Measurements from ENCODE around the gene NTM.

DNA sequence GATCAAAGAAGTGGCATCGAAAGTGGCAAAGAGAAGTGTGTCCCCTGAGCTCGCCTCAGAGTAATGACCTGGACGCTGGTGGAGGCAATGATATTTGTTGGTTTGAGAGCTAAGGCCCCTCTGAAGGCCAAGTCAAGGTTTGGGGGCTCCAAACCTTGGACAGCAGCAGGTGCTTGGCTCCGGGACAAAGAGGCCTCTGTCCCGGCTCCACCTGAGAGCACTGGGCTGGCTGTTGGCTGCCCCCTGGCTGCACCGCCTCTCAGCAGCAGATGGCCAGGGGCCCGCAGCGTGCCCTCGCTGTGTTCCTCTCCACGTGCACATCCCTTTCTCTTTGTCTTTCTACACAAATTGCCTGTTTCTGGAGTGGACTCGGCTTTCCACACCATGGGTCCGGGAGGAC is 301.3 kb downstream of the NTM start:
- TF ChIP-seq CTCF (IDR thresholded peaks at IDR 0.05): no peak
- TF ChIP-seq POLR2A (IDR thresholded peaks at IDR 0.05): no peak

Data from uterus (tissue), 2 donors.